GM19455 (cell line): ENCODE data around the gene TEAD2.

ENCODE experiments used
- ATAC-seq: cut with Tn5 transposase; IDR thresholded peaks from one replicate; pipeline ENCODE4 v1.9.1; 2021; ENCODE audit not compliant: unreplicated experiment

Gene TEAD2

GRCh38 chr19:49294401-49294800, 67.8 kb downstream of the TEAD2 start:
- no peak for ATAC-seq
